ENCODE measurements around the gene SETD1B.

Gene SETD1B

DNA sequence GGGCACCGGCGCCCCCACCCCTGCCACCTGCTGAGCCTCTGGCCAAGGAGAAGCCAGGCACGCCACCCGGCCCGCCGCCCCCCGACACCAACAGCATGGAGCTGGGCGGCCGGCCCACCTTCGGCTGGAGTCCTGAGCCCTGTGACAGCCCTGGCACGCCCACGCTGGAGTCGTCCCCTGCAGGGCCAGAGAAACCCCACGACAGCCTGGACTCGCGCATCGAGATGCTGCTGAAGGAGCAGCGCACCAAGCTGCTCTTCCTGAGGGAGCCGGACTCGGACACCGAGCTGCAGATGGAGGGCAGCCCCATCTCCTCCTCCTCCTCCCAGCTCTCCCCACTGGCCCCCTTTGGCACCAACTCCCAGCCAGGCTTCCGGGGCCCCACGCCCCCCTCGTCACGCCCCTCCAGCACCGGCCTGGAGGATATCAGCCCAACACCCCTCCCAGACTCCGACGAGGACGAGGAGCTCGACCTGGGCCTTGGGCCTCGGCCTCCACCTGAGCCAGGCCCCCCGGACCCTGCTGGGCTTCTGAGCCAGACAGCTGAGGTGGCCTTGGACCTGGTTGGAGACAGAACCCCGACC, 6.5 kb downstream of the SETD1B start:
- no peaks in the 10 kb centered on the region for H3K79me2 ChIP-seq (ENCODE audit: insufficient read depth, low read length)
- H3K36me3 ChIP-seq (ENCODE audit: insufficient read depth, low read length) = peaks cover 47% of the 10 kb centered on the region
- H3K27me3 ChIP-seq (ENCODE audit: insufficient read depth, low read length) = no peaks in the 10 kb centered on the region
- H3K9me3 ChIP-seq (ENCODE audit: low read length) = no peaks in the 10 kb centered on the region
- H3K4me1 ChIP-seq (ENCODE audit: insufficient read depth, low read length, severe bottlenecking) = peaks cover 52% of the 10 kb centered on the region
- H3K4me3 ChIP-seq (ENCODE audit: low read depth, low read length, poor library complexity, severe bottlenecking) = no peak overlapping the region
- TF ChIP-seq, protein P1, sequence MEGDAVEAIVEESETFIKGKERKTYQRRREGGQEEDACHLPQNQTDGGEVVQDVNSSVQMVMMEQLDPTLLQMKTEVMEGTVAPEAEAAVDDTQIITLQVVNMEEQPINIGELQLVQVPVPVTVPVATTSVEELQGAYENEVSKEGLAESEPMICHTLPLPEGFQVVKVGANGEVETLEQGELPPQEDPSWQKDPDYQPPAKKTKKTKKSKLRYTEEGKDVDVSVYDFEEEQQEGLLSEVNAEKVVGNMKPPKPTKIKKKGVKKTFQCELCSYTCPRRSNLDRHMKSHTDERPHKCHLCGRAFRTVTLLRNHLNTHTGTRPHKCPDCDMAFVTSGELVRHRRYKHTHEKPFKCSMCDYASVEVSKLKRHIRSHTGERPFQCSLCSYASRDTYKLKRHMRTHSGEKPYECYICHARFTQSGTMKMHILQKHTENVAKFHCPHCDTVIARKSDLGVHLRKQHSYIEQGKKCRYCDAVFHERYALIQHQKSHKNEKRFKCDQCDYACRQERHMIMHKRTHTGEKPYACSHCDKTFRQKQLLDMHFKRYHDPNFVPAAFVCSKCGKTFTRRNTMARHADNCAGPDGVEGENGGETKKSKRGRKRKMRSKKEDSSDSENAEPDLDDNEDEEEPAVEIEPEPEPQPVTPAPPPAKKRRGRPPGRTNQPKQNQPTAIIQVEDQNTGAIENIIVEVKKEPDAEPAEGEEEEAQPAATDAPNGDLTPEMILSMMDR (IDR thresholded peaks at IDR 0.05; ENCODE audit: low read length) = no peak
- TF ChIP-seq EZH2 (IDR thresholded peaks at IDR 0.05; ENCODE audit: borderline replicate concordance, low read length) = no peak
- peak overlapping the region; percentile 85; the same call in 1 of the 2 replicates for H3K4me2 ChIP-seq (ENCODE audit: low read length)
- 0 out of 2 replicates have a peak, but pooled peaks cover 5% of the 10 kb centered on the region for H3F3A ChIP-seq (ENCODE audit: insufficient read depth, low read length)
- H4K20me1 ChIP-seq (ENCODE audit: insufficient read depth, low read length) = no peaks in the 10 kb centered on the region
- H3K9me2 ChIP-seq (ENCODE audit: low read depth, low read length) = no peaks in the 10 kb centered on the region
- no peak overlapping the region for H3K9ac ChIP-seq (ENCODE audit: low read length)
- H2AFZ ChIP-seq (ENCODE audit: low read length) = no peak overlapping the region
- H3K27ac ChIP-seq (ENCODE audit: low read depth, low read length, poor library complexity, severe bottlenecking) = peak overlapping the region; percentile 70

DNA sequence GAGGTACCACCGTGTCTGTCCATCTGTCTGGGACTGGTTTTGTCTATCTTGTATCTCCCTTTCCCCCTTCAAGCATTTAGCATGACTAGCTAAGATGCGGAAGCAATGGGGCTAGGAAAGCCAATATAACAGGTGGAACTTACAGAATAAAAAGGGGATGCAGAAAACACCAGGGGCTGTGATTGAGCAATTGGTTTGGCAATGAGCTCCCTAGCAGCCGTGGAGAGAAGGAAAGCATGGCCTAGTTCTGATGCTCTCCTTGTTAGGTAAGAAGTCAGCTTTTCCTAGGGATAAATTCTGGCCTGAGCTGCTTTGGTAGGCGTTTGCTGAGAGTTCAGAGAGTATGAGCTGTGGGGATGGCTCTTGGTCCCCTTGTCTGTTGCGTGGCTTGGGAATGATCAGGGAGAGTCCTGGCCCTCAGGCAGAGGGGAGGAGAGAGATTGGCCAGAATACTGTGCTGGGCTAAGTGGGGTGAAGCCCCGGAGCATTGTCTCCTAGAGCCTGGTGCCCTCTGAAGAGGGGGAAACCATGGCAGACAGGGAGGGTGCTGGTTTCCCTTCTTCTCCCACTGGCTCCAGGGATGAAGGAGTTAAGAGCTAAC, 7.1 kb downstream of the SETD1B start:
- no peaks in the 10 kb centered on the region for H4K20me1 ChIP-seq (ENCODE audit: insufficient read depth, low read length)

DNA sequence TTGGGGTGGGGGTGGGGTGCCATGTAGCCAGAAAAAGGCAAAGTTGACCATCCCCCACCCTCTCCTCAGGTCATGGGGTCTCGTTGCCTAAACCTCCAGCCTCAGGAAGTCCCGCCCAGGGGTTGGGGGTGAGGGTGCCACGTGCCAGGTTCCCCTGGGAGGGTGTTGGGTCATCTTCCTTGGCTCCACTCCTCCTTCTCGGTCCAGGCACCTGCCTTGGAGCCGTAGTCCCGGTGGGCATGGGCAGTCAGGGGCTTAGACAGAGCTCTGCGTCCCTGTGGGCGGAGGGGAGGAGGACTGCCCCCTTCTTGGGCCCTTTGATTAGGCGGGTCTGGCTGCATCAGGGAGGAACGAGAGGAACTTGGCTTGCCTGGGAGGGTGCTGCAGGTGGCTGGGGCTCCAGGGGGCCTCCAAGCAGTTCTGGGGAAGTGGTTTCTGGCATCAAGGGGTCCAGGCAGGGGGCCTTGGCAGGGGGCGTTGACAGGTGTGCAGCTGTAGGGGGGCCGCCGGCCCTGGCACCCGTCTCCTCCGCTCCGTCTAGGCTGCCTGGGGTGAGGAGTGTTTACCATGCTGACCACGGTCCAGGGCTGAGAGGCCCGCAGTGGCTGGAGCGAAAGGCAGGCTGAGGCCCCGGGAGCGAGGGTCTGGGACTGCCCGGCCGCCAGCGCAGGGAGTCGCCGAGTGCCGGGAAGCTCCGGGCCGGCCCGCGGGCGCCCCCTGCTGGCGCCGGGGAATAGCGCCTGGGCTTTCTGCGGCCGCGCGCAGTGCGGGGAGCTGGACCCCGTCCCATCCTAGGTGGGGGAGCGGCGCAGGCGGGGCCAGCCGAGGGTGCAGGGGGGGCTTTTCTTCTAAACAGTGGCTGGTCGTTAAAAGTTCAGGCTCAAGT, 7.9 kb downstream of the SETD1B start:
- peak overlapping the region; percentile 58 for H3K9ac ChIP-seq (ENCODE audit: low read length)
- H3K4me2 ChIP-seq (ENCODE audit: low read length) = peak overlapping the region; percentile 85
- H3K4me3 ChIP-seq (ENCODE audit: low read depth, low read length, poor library complexity, severe bottlenecking) = peak overlapping the region; percentile 65
- H3K9me2 ChIP-seq (ENCODE audit: low read depth, low read length) = no peaks in the 10 kb centered on the region
- peaks cover 41% of the 10 kb centered on the region for H3K4me1 ChIP-seq (ENCODE audit: insufficient read depth, low read length, severe bottlenecking)
- no peaks in the 10 kb centered on the region for H3K27me3 ChIP-seq (ENCODE audit: insufficient read depth, low read length)
- 0 out of 2 replicates have a peak, but pooled peaks cover 5% of the 10 kb centered on the region for H3F3A ChIP-seq (ENCODE audit: insufficient read depth, low read length)
- TF ChIP-seq, protein P1 (IDR thresholded peaks at IDR 0.05; ENCODE audit: low read length) = peak; percentile 93
- no peak for TF ChIP-seq EZH2 (IDR thresholded peaks at IDR 0.05; ENCODE audit: borderline replicate concordance, low read length)
- H3K27ac ChIP-seq (ENCODE audit: low read depth, low read length, poor library complexity, severe bottlenecking) = peak overlapping the region; percentile 70
- peaks cover 54% of the 10 kb centered on the region for H3K36me3 ChIP-seq (ENCODE audit: insufficient read depth, low read length)
- no peaks in the 10 kb centered on the region for H4K20me1 ChIP-seq (ENCODE audit: insufficient read depth, low read length)
- no peak overlapping the region for H2AFZ ChIP-seq (ENCODE audit: low read length)
- no peaks in the 10 kb centered on the region for H3K9me3 ChIP-seq (ENCODE audit: low read length)
- no peaks in the 10 kb centered on the region for H3K79me2 ChIP-seq (ENCODE audit: insufficient read depth, low read length)

More for the DNA sequence above, 7.1 kb downstream of the SETD1B start:
- peaks cover 49% of the 10 kb centered on the region for H3K4me1 ChIP-seq (ENCODE audit: insufficient read depth, low read length, severe bottlenecking)
- H3K9ac ChIP-seq (ENCODE audit: low read length) = peak overlapping the region; percentile 58; the same call in 1 of the 2 replicates
- H2AFZ ChIP-seq (ENCODE audit: low read length) = no peak overlapping the region
- no peaks in the 10 kb centered on the region for H3K79me2 ChIP-seq (ENCODE audit: insufficient read depth, low read length)
- no peaks in the 10 kb centered on the region for H3K9me3 ChIP-seq (ENCODE audit: low read length)
- H3F3A ChIP-seq (ENCODE audit: insufficient read depth, low read length) = 0 out of 2 replicates have a peak, but pooled peaks cover 5% of the 10 kb centered on the region
- H3K4me3 ChIP-seq (ENCODE audit: low read depth, low read length, poor library complexity, severe bottlenecking) = peak overlapping the region; percentile 65
- H3K9me2 ChIP-seq (ENCODE audit: low read depth, low read length) = no peaks in the 10 kb centered on the region
- H3K27ac ChIP-seq (ENCODE audit: low read depth, low read length, poor library complexity, severe bottlenecking) = peak overlapping the region; percentile 70
- peaks cover 49% of the 10 kb centered on the region for H3K36me3 ChIP-seq (ENCODE audit: insufficient read depth, low read length)
- TF ChIP-seq, protein P1 (IDR thresholded peaks at IDR 0.05; ENCODE audit: low read length) = no peak
- TF ChIP-seq EZH2 (IDR thresholded peaks at IDR 0.05; ENCODE audit: borderline replicate concordance, low read length) = no peak
- peak overlapping the region; percentile 85 for H3K4me2 ChIP-seq (ENCODE audit: low read length)
- H3K27me3 ChIP-seq (ENCODE audit: insufficient read depth, low read length) = no peaks in the 10 kb centered on the region

All from OCI-LY1 (cell line).